Adrenal gland (tissue), 5 donors: ENCODE results near the gene FSTL5.

Experiments
- POLR2A ChIP-seq, 2 donors: fragments of 450-650 bp; IDR thresholded peaks; one replicate each; pipeline ENCODE4 v1.6.1; 2017; ENCODE audit warnings: antibody characterized with exemption in 2 of 2, mild to moderate bottlenecking in 2 of 2, moderate library complexity in 1 of 2
- TF ChIP-seq, protein P1 (sequence below), 6 experiments: fragments of 450-650 bp in 4 of 6; fragments of 200-600 bp in 2 of 6; sonication (generic) in 1 of 6; IDR thresholded peaks; 1 replicate in 5 of 6; 2 replicates in 1 of 6; pipeline versions ENCODE4 v1.5.1 to v1.8.0; 2016 to 2021; ENCODE audit warnings: antibody characterized with exemption in 6 of 6, mild to moderate bottlenecking in 2 of 6, moderate library complexity in 1 of 6
- donor health status: DM: no; HTN: no; CAD: no.

DNA sequence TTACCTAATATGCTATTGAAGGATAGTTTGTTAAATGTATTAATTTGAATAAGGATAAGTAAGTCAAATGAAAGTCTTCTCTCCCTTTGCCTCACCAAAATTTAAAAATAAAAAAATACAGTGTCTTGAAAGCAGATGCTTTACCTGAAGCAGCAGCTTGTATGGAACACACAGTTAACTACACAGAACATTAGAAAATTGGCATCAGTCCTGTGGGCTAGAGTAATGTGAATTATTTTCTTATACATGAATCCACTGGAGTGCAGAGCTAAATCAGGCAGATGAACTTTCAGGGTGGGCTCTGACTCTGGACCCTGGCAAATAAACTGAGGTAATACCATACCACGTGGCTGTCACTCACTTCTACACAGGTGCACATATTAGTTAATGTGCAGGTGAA lies 348.0 kb downstream of the FSTL5 start:
- TF ChIP-seq, protein P1, sequence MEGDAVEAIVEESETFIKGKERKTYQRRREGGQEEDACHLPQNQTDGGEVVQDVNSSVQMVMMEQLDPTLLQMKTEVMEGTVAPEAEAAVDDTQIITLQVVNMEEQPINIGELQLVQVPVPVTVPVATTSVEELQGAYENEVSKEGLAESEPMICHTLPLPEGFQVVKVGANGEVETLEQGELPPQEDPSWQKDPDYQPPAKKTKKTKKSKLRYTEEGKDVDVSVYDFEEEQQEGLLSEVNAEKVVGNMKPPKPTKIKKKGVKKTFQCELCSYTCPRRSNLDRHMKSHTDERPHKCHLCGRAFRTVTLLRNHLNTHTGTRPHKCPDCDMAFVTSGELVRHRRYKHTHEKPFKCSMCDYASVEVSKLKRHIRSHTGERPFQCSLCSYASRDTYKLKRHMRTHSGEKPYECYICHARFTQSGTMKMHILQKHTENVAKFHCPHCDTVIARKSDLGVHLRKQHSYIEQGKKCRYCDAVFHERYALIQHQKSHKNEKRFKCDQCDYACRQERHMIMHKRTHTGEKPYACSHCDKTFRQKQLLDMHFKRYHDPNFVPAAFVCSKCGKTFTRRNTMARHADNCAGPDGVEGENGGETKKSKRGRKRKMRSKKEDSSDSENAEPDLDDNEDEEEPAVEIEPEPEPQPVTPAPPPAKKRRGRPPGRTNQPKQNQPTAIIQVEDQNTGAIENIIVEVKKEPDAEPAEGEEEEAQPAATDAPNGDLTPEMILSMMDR (IDR thresholded peaks at IDR 0.05): no peak
- TF ChIP-seq POLR2A (IDR thresholded peaks at IDR 0.05): no peak
